ENCODE data around the gene CDNF.

Gene CDNF

DNA sequence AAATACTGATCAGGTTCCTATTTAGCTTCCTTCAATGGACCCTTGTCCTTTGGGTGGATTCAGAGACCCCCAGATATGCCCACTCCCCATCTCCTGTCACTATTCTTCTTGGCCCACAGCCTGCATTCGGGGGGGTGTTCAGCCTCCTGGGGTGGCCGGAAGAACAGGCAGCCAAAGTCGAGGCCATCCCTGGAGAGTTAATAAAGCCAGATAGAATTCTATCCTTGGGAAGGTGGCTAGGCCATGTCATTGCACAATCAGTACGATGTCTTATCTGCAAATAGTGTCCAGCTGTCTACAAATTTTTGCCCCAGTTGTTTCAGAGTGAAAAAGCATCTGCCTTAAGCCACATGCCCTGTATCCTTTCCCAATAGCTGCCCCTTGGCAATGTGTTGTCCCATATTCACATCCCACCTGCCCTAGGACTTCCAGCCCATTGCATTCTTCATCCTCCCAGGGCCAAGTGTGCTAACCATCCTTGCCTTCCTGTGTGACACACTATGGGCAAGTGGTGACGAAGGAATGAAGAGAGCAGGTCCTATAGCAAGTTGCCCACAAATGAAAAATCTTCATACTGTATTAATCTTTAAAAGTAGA, 53.3 kb downstream of the CDNF start:
- DNase-seq = no peak

DNA sequence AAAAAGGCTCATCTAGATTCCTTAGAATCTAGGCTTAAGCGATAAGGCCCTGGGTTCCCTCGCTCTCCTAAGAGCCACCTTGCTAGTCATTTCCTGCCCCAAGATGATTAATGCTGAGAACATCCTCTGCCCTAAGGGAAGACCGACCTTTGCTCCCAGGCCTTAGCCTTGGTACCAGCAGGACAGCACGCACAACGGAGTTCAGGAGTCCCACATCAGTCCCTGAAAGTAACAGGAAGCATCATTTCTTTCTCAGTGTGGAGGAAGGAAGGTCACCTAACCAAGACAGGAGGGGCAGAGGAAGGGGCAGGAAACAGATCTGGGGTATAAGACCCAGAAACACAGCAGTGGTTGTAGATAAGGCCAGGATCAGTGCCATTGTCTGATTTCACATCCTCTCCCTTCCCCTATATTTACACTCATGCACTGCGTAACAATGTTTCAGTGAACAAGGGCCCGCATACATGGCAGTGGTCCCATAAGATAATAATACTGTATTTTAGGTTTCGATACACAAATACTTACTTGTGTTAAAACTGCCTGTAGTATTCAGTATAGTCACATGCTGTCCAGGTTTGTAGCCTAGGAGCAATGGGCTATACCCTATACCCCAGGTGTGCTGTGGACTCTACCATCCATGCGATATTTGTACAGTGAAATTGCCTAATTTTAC, 55.0 kb downstream of the CDNF start:
- DNase-seq = no peak

DNA sequence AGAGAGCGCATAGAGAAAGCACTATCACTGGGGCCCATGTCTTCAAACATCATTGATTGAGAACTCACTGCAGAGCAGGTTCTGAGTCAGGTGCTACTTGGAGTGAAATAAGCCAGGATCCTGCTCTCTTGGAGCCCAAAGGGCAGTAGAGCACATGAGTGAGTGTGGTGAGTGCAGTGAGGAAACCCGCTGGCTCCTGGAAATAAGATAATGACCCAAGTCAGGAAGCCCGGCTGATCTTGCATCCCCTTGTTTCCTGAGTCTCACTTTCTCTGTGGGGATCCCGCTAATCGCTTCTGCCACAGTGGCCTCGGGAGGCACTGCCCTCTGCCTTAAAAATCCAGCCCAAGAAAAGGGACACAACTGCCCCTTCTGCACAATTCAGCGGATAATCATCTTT, 56.1 kb downstream of the CDNF start:
- no peak for DNase-seq

DNA sequence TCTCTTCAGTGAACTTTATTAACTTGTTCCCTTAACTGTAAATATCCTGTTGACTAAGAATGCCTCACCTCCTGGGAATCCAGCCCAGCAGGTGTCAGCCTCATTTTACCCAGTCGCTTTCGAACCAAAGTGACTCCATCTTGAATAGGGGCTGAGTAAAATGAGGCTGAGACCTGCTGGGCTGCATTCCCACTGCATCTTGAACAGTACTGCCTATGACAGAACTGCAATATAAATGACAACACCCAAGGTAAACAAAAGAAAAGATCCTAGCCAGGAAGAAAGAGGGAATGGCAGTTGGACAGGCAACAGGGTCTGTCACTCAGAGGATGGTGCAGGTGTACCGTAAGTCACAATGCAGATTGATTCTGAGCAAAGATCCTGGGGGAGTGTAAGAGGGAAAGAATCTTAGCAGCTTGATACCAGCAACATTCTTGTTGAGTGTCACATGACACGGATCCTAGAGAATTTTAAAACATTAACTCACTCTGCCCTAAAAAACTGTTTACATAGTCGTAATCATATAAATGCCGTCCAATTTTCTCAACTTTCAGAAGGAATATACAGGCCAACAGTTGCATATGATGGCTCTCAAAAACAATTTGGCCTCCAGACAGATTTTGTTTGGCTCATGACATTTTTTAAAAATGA, 58.7 kb downstream of the CDNF start:
- DNase-seq = no peak

DNA sequence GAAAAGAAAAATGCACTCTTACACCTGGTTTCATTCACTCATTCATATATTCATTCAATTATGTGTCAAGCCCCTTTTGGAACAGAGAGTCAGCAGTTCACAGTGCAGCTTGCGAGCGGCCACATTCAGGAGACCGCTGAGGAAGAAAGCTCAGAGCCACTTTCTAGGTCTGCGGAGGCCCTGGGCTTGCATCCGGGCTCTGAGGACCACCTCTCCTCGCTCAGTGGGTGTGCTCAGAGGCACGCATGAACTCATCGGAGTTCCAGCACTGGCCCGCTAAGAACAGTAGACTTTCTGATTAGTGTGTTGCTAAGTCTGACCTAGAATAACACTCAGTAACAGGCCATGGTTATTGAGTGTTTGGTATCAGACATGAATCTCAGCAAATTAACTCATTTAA, 61.3 kb downstream of the CDNF start:
- no peak for DNase-seq

DNA sequence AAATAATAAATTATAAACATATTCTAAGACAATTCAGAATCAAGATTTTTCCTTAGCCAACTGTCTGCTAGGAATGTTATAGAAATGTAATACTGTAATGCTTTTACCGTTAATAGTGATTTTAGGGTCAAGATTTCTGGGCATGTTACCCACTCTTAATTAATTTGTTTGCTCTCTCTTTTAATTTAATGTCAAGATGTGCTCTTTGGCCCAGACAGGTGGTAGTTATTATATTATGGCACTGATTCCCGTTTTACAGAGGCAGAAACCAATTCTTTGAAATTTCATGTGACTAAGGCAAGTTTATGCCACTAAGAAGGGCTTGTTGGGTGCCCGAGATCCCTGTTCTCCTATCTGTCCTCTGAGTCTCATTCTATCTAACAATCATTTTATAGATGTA, 62.2 kb downstream of the CDNF start:
- DNase-seq = no peak

DNA sequence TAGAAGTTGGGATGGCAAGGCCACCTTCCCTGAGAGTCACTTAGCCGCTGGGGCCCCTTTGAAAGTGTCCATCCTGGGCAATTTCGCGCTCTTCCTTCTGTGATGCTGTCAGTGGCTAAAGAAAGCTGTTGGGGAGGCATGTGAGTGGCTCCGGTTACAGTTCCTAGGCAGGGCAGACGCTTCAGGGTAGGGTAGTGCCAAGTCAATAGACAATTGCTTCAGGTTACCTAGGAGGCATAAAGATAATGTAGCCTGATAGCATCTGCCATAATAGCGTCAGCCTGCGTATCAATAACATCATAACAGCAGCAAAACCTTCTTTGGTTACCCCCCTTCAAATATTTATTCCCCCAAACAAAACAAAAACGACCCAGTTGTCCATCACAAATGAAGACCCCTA, 63.0 kb downstream of the CDNF start, which contains the start of gene FAM107B:
FAM107B (minus strand) TSS at position 101 of the 400 bp plus-strand sequence. CDS start 234 bp downstream, outside the sequence.
- DNase-seq = peak; percentile 7

DNA sequence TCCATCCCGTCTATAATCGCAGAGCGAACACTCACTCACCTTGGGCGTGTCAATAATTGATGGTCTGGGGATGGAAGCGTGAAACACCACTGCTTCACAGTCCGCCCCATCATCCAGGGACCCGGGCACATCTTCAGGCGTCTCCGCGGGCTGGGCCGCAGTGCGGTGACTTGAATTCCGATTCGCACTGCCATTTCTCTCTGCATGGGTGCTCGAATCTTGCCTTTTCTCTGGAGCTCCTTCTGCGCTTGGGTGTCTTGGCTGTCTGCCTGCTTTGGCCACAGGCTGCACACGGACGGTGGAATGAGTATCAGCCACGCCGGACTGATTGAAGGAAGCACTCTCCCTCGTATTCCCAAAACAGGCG, 63.6 kb downstream of the CDNF start:
- no peak for DNase-seq

DNA sequence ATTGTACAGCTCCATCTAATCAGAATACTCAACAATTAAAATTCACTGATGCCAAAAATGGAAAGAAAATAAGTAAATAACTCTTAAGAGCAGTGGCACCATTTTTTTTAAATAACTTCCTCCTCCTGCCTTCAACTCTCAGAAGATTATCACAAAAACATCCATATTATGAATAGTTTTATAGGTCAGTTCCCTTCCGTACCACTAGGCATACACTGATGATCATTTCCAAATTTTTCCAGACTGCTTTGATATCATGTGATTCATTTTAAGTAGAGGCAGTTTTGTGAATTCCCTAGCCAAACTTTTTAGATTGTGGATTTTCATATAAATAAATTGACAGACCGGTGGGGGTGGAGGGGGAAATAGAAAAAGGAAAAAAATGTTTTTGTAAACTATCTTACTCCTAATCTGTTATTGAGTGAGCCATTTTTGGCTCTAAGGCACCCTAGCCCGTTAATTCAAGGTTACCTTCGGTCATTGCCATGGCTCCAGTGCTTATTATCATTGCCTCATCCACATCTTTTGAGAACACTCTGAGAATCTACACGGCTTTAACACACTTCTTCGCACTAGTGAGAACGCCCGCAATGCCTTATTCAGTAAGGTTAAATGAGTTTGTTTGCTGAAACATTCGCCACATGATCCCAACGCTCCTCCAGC, 64.2 kb downstream of the CDNF start:
- DNase-seq = no peak

DNA sequence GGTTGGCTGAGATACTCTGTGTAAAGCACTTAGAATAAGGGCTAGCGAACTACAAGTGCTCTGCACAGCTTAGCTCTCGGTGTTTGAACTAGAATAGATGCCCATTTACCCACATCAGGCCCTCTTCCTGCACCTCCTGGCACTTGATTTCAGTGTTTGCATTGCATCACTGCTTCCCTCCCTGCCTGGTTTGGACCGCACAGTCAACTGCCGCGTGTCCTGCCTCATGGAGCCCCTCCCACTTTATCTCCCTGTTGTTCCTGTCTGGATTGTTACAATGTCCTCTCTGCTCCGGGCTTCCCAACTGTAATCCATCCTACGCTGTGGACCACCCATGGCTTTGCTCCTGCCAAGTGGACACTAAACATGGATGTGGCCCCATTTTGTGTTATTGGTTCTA, 65.4 kb downstream of the CDNF start:
- no peak for DNase-seq

DNA sequence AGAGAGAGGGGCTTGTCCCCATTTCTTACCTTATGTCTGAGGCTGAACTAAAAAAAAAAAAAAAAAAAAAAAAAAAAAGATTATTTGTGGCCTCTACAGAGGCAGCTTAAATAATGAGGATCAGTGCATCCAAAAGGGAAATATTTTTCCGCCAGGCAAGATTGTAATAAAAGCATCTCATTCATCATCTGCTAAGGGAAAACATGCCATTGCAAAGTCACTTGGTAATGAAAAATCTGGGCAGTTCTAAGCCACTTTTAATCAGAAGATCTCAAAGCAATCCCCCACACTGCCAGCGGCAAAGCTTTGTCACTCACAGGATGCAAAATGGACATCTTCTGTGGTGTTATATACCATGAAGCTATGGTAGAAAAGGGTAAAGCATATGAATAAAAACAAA, 66.9 kb downstream of the CDNF start:
- DNase-seq = no peak
